GM18519 (cell line): ENCODE results near the gene PNPLA7.

Source experiments
- ATAC-seq: cut with Tn5 transposase; IDR thresholded peaks from one replicate; pipeline ENCODE4 v1.9.1; 2021; ENCODE audit warnings: mild to moderate bottlenecking, moderate library complexity; ENCODE audit not compliant: unreplicated experiment, low FRiP score

The PNPLA7 gene

GRCh38 chr9:137462986-137463930 lies 86.9 kb downstream of the PNPLA7 start:
- no peak for ATAC-seq

DNA sequence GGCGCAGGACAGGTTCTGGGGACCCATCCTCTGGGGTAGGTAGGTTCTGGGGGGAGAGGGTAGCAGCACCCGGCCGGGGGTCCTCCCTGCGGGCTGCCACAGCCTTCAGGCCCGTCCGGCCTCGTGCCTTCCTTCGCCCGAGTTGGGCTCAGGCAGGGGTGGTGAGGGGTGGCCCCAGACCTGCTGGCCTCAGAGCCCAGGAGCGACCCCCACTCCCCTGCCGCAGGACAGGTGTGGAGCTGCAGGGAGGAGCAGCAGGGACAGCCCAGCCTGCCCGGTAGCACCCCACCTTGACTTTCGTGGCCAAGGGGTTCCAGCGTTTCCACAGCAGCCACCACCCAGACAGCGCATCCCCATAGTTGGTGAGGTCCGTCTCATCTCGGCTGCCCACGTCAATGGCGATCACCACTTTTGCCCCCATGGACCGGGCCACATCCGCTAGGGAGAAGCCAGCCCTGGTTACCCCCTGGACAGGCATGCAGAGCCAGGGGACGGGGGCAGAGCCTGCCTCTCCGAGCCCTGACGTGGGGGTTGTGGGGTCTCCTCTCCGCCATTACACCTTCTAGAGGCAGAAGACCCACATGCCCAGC lies 87.7 kb downstream of the PNPLA7 start:
- no peak for ATAC-seq

GRCh38 chr9:137461663-137462395 lies 88.4 kb downstream of the PNPLA7 start:
- ATAC-seq = peak; percentile 37

GRCh38 chr9:137461316-137461662 lies 88.9 kb downstream of the PNPLA7 start:
- no peak for ATAC-seq

DNA sequence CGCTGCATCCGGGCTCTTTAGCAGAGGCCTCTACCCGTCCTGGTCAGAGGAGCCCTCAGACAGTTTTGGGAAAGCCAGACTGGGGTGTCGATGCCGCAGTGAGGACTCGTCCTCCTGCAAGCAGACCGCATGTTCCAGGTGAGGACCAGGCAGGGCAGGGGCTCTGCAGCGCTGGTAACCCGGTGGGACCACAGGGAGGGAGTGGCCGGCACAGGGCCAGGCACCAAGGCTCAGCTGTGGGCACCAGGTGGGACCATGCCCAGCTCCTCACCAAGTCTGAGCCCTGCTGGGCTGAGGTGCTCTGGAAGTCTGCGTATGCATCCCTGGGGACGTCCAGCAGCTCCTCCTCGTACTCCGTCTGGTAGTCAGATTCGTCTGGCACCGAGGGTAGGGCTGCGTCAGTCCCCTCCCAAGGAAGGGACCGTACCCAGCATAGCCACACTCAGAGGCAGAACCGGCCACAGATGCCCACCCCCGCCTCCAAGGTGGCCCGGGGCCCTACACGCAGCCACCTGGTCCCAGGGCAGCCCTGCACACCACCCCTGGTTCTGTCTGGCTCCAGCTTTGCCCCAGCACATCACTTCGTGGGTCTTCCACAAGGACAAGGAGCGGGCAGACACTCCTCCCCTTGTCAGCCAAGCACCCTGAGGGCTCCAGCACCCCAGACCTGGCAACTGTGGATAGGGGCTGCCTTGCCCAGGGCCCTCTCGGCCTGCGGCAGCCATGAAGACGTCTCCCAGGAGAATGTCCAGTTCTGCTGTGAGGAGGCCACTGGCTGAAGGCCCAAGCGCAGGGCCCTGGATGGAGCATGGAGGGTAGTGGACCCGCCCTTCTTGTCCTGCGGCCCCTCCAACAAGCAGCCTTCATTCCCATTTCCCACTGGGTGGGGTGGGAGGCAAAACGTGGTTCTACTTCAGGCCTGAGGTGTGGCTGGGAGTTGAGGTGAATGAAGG lies 89.6 kb downstream of the PNPLA7 start:
- ATAC-seq = no peak

DNA sequence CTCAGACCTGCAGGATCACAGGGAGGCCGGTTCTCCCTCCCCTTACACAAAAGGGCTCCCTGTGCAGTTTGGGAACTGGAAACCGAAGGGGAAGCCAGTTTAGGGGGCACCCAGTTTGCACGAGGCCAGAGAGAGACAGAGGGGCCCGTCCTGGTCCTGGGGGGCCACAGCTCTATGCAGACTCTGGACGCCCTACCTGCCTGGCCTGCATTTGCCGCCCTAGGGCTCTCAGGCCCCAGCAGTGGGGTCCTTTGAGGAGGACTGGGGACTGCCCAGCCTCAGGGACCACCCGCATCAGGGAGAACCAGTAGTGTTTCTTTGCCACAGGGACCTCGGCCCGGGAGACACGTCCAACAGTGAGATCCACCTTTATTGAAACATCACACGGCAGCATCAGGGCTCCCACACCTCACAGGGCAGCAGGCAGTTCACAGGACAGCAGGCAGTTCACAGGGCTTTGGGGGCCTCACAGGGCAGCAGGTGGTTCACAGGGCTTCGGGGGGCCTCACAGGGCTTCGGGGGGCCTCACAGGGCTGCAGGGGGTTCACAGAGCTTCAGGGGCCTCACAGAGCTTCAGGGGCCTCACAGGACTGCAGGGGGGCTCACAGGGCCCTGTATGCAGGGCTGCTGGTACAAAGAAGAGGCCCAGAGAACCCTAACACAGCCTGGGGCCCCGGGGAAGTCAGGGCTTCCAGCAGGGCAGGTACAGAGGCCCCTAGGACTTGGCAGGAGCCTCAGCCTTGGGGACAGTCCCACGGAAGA lies 90.4 kb downstream of the PNPLA7 start:
- ATAC-seq = no peak

DNA sequence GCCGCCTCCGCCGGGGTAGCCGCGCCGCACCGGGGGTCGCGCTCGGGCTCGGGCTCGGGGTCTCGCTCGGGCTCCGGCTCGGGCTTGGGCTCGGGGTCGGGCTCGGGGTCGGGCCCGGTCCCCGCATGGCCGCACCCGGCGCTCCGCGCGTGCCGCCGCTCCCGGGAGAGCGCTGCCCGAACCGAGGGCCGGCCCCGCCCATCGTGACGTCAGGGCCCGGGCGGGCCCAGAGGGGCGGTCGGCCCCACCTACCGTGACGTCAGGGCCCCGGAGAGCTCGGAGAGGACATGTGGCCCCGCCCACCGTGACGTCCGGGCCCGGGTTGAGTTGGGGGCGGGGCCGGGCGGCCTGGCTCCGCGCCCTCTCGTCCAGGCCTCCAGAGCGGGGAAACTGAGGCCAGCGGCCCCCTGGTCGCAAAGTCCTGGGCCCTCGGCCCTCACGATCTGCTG lies 91.0 kb downstream of the PNPLA7 start, which contains the start of gene NSMF:
Gene NSMF (minus strand): TSS at position 183 of the 449 bp plus-strand sequence. CDS start 232 bp downstream, outside the sequence.
- peak; percentile 47 for ATAC-seq

DNA sequence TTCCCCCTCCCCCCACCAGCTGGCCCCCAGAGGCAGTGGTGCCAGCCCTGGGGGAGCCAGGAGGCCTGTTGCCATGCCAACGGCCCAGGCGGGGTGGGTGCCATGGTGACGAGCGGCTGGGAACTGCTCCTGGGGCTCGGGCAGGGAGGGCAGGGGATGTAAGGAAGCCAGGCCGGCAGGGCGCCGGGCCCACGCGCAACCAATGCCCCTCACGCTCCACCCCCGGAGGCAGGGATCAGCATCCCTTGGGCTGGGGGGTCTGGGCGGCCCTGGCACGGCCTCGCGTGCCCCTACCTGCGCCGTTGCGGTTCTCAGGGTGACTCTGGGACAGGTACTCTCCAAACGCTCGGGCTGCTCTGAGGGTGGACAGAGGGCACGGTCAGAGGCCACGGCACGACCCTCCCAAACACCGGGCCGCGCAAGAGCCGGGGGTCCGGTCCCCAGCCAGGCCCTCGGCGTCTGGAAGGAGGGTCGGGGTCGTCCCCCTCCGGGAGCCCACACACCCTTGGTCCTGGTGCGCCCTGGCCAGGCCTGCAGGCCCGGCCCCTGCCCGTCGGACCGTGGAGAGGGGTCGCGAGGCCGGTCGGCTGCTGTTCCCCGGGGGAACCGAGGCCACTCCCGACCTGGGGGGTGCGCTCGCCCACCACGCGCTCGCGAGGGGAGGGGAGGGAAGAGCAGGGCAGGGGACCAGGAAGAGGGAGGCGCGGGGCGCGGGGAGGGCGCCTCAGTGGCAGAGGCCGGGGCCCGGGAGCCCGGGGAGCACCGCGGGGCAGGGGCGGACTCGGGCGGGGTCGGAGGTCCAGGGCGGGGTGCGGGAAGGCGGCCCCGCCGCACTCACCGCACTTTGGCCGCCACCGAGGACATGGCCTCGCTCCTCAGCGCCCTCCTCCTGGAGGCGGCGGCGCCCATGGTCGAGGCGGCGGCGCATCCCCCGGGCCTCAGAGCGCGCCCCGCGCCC lies 91.7 kb downstream of the PNPLA7 start:
- ATAC-seq = peak; percentile 15

DNA sequence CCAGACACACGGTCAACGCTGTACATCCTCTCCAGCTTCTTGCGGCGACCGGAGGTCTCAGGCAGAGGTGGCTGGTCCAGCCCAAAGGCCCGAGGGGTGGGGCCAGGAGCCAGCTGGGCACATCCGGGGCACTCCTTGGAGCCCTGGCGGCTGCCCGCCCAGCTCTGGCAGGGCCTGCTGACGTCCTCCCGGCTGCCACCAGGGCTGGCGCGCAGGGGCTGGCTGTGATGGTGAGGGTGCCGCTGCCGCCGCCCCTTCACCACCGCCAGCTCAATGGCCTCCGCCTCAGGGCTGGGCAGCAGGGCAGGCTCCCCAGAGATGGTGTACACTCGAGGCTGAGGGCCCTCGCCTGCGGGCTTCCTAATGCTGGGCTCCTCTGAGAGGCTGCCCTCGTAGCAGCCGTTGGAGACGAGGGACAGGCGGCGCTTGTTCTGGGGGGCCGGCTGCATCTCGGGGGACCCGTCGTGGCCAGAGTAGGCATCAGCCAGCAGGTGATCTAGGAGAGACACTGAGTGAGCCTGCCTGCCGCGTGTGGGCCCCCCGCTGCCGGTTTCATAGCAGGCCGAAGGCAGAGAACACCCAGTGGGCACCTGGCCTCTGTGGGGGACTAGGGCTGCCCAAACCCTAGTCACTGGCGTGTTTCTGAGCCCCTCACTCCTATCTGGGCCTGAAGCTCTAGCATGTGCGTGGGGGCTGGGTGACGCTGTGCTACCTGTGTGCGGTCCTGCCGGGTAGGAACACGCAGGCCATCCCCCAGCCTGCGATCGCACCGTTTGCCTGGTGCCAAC lies 92.6 kb downstream of the PNPLA7 start:
- no peak for ATAC-seq

- ATAC-seq = no peak
These were observed 93.3 kb downstream of the PNPLA7 start for GRCh38 chr9:137456864-137457405.

- ATAC-seq = no peak
These were observed 93.9 kb downstream of the PNPLA7 start for GRCh38 chr9:137456061-137456863.

- ATAC-seq = no peak
These were observed 94.7 kb downstream of the PNPLA7 start for GRCh38 chr9:137455359-137455991.

DNA sequence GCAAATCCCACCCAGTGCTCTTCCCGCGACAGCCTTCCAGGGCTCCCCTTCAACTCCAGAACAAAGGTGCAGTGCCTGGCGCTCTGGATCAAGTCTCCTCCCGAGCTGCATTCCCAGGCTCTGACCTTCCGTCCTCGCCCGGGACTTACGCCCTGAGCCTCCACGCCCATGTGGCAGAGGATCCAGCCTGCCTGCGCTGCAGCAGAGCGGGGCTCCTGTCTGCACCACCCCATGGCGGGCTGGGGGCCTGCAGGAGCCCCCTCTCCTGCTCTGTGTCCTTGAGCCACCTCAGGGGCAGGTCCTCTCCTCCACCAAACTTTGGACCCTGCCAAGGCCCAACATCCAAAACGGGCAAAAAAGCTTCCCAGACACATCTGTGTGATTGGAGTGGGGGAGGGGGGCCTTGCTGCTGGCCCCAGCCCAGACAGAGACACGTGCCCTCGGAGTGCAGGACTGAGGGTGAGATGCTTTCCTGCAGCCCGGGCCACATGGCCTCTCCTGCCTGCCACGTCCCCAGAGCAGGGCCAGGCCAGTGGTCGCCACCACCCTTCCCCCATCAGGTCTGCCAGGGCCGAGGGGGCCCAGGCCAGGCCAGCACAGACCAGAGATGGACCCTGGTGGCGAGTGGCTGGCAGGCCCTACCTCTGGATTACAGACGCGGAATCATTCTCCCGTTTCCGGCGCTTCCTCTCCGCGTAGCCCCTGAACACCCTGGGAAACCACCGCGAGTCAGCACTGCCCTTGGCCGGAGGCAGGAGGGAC lies 95.4 kb downstream of the PNPLA7 start:
- ATAC-seq = no peak

DNA sequence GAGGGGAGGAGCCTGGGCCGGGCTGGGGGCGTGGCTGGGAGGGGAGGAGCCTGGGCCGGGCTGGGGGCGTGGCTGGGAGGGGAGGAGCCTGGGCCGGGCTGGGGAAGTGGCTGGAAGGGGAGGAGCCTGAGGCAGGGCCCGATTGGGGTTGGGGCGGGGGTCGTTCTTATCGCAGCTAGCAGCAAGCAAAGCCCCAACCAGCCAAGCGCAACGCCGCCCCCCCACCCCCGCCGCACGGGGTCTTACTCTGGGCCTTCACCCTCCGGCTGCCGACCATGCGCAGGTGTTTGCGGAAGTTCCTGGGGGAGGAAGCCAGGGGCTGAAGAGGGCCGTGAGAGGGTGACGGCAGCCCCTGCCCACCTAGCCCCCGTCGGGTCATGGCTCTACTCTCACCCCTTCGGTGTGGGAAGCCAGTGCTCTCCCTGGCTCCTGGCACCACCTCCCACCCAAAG lies 96.0 kb downstream of the PNPLA7 start:
- ATAC-seq = no peak

DNA sequence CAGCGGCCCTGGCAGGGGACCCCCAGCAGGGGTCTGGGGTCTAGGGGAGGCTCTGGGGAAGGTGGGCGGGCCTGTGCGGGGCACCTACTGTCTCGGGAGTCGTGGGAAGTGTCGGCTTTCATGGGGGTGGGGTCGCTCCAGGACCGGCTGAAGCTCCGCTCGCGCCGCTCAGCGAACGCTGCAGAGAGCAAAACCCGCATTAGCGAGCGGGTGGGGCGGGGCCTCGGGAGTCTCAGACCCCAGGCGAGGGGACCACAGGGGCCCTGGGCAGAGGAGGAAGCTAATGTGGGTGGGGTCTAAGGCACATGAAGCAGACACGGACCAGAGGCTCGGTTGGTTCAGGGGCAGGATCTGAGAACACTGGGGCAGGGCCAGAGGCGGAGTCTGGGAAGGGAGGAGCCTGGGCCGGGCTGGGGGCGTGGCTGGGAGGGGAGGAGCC lies 96.5 kb downstream of the PNPLA7 start:
- ATAC-seq = no peak
